CD8-positive, alpha-beta memory T cell (primary cell): ENCODE measurements around the gene ACTR3C. TPM values are rescaled to one million over a fixed set of nuclear protein-coding genes. Genes with fewer than 3 reads are reported as not detected.

Experiments used
- CTCF ChIA-PET: fragments of 350-600 bp; sonication (Branson Sonifier 250); formaldehyde crosslinking; loops from one replicate; lab custom pipeline; 2021; ENCODE audit warnings: antibody characterized with exemption; lab: Charles Lee
- POLR2A ChIA-PET: fragments of 350-600 bp; sonication (Branson Sonifier 250); formaldehyde crosslinking; loops from one replicate; lab custom pipeline; 2021; ENCODE audit warnings: antibody characterized with exemption; lab: Charles Lee
- DNase-seq, 5 donors: peaks; one replicate each; pipeline versions ENCODE4 v3.0.0 to v3.0.0-alpha.2; 2020 to 2022; ENCODE audit warnings: mixed read lengths in 1 of 5
- H3K27ac ChIP-seq: one replicate; pipeline ENCODE4 v1.7.0; 2013; ENCODE audit warnings: low read depth, mild to moderate bottlenecking, low read length, moderate library complexity
- H3K27me3 ChIP-seq: 2 replicates; pipeline ENCODE4 v1.7.0; 2013; ENCODE audit warnings: low read length, mild to moderate bottlenecking; ENCODE audit not compliant: insufficient read depth, poor library complexity, severe bottlenecking
- H3K36me3 ChIP-seq: 2 replicates; pipeline ENCODE4 v1.7.0; 2013; ENCODE audit warnings: mild to moderate bottlenecking, low read length, moderate library complexity; ENCODE audit not compliant: insufficient read depth
- H3K4me1 ChIP-seq: 2 replicates; pipeline ENCODE4 v1.7.0; 2013; ENCODE audit warnings: mild to moderate bottlenecking, low read length, moderate library complexity; ENCODE audit not compliant: insufficient read depth
- H3K4me3 ChIP-seq: 2 replicates; pipeline ENCODE4 v1.7.0; 2013; ENCODE audit warnings: mild to moderate bottlenecking, low read length
- H3K9me3 ChIP-seq: 2 replicates; pipeline ENCODE4 v1.7.0; 2013; ENCODE audit warnings: mild to moderate bottlenecking, low read length
- H3K27ac Mint-ChIP-seq, 8 donors: one replicate each; pipeline ENCODE4 v1.8.0; 2020 to 2021; ENCODE audit warnings: mixed read lengths in 8 of 8, mild to moderate bottlenecking in 6 of 8, inconsistent platforms in 3 of 8, moderate library complexity in 3 of 8
- H3K27me3 Mint-ChIP-seq, 2 donors: one replicate each; pipeline ENCODE4 v1.8.0; 2020 to 2021; ENCODE audit warnings: mixed read lengths in 2 of 2, mild to moderate bottlenecking in 1 of 2, moderate library complexity in 1 of 2
- H3K36me3 Mint-ChIP-seq, 3 donors: one replicate each; pipeline ENCODE4 v1.8.0; 2020 to 2021; ENCODE audit warnings: mixed read lengths in 3 of 3, inconsistent platforms in 1 of 3, mild to moderate bottlenecking in 1 of 3
- H3K4me1 Mint-ChIP-seq, 3 donors: one replicate each; pipeline ENCODE4 v1.8.0; 2020 to 2021; ENCODE audit warnings: mixed read lengths in 3 of 3, inconsistent platforms in 1 of 3, mild to moderate bottlenecking in 1 of 3
- H3K4me3 Mint-ChIP-seq, 7 donors: one replicate each; pipeline ENCODE4 v1.8.0; 2020 to 2021; ENCODE audit warnings: mixed read lengths in 7 of 7, mild to moderate bottlenecking in 6 of 7, moderate library complexity in 4 of 7, inconsistent platforms in 2 of 7
- H3K9me3 Mint-ChIP-seq, 5 donors: one replicate each; pipeline ENCODE4 v1.8.0; 2020 to 2022; ENCODE audit warnings: mixed read lengths in 5 of 5, mild to moderate bottlenecking in 3 of 5, moderate library complexity in 2 of 5, inconsistent platforms in 1 of 5
- polyA plus RNA-seq: library from polyadenylated mRNA; unstranded; fragments of 300-500 nt; fragmentation: Illumina TruSeq; gene quantifications from one replicate; pipeline ENCODE4 v1.2.3, GENCODE V29; 2021
- total RNA-seq, 2 experiments: library from RNA; stranded (reverse); gene quantifications; one replicate each; pipeline ENCODE4 v1.2.3, GENCODE V29; 2021

Gene ACTR3C
- total and polyA plus RNA-seq, 3 experiments from 2014 or later: 4.5 to 6.6 (median 4.7) TPM

DNA sequence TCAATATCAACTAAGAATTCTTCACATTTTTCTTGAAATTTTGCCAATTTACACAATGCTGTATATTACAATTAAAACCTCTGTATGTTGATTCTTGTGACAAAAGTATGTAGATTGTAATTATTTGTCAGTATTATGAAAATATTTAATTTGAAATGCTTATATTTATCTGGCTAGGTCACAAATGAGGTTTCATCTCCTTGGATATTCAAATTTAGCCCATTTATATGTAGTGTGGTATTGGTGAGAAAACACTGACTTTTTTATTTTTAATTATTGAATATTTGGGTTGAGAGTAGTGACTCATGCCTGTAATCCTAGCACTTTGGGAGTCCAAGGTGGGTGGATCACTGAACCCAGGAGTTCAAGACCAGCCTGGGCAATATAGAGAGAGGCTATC, 21.0 kb upstream of the ACTR3C start:
- no peaks in the 10 kb centered on the region for H3K36me3 ChIP-seq
- H3K9me3 ChIP-seq: no peaks in the 10 kb centered on the region
- H3K4me3 ChIP-seq: no peak overlapping the region
- peaks cover 3% of the 10 kb centered on the region for H3K27me3 ChIP-seq
- ChIA-PET CTCF (interaction anchor here (1.4 kb wide), 1 partner anchor 34 kb away, joined by 3 read pairs; no protein-coding TSS in a partner anchor), POLR2A (no interaction called here)
- H3K4me1 ChIP-seq: peaks cover 4% of the 10 kb centered on the region
- H3K27ac Mint-ChIP-seq: no peak overlapping the region
- no peak for DNase-seq
- H3K4me1 Mint-ChIP-seq: peaks cover 0 to 20% (median 5%) of the 10 kb centered on the region in 3 donors
- no peak overlapping the region for H3K27ac ChIP-seq
- peaks cover 37 to 47% of the 10 kb centered on the region in 2 donors for H3K27me3 Mint-ChIP-seq
- H3K36me3 Mint-ChIP-seq: peaks cover 0 to 8% (median 3%) of the 10 kb centered on the region in 3 donors
- peaks cover 0 to 12% (median 8%) of the 10 kb centered on the region in 5 donors for H3K9me3 Mint-ChIP-seq
- no peak overlapping the region for H3K4me3 Mint-ChIP-seq

DNA sequence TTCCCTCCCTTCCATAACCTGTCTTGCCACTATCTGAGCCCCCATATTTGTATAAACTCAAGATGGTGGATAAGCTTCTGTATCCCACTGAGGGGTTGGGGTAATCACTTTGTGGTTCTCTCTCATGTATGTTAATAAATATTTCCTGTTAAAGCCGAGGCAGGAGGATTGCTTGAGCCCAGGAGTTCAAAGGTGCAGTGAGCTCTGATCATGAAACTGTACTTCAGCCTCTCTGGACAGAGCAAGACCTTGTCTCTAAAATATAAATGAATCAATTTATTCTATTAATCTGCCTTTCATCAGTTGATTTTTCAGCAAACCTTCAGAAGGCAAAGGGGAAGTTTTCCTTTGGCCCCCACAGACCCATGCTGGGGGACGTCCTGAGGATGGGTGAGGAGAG, 19.9 kb upstream of the ACTR3C start:
- H3K36me3 Mint-ChIP-seq: peaks cover 0 to 8% (median 3%) of the 10 kb centered on the region in 3 donors
- DNase-seq: no peak
- no peaks in the 10 kb centered on the region for H3K36me3 ChIP-seq
- H3K9me3 ChIP-seq: no peaks in the 10 kb centered on the region
- peaks cover 4% of the 10 kb centered on the region for H3K4me1 ChIP-seq
- H3K27me3 Mint-ChIP-seq: peaks cover 37 to 49% of the 10 kb centered on the region in 2 donors
- ChIA-PET CTCF (interaction anchor here (1.0 kb wide), 1 partner anchor 8 kb away, joined by 3 read pairs; no protein-coding TSS in a partner anchor), POLR2A (no interaction called here)
- H3K4me3 ChIP-seq: no peak overlapping the region
- peak overlapping the region in 2 of 8 donors; percentile 45 to 58 for H3K27ac Mint-ChIP-seq
- peaks cover 0 to 20% (median 5%) of the 10 kb centered on the region in 3 donors for H3K4me1 Mint-ChIP-seq
- peaks cover 0 to 12% (median 8%) of the 10 kb centered on the region in 5 donors for H3K9me3 Mint-ChIP-seq
- no peak overlapping the region for H3K4me3 Mint-ChIP-seq
- H3K27me3 ChIP-seq: peaks cover 3% of the 10 kb centered on the region
- H3K27ac ChIP-seq: no peak overlapping the region

DNA sequence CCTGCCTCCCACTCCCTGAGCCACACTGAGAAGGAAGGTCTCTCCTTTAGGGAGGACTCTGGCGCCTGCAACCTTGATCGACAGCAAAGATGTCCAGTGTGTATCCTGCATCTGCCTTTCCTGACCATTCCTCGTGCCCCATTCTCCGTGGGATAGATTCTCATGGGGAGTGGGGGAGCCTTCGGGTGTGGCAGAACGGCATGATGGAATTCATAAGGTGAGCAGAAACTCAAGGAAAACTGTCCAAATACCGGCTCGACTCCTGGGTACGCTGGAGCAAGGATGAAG, 18.7 kb upstream of the ACTR3C start:
- H3K4me1 ChIP-seq: peaks cover 4% of the 10 kb centered on the region
- no peak overlapping the region for H3K27ac ChIP-seq
- Mint-ChIP-seq H3K27ac (peak overlapping the region in 3 of 8 donors; percentile 2 to 58 (median 12)), H3K27me3 (peaks cover 37 to 49% of the 10 kb centered on the region in 2 donors), H3K4me1 (peaks cover 0 to 20% (median 5%) of the 10 kb centered on the region in 3 donors), H3K4me3 (no peak overlapping the region), H3K36me3 (peaks cover 3 to 8% (median 6%) of the 10 kb centered on the region in 3 donors), H3K9me3 (peaks cover 0 to 12% (median 8%) of the 10 kb centered on the region in 5 donors)
- no peaks in the 10 kb centered on the region for H3K9me3 ChIP-seq
- POLR2A ChIA-PET: no interaction called here
- CTCF ChIA-PET: no interaction called here
- DNase-seq: no peak
- H3K4me3 ChIP-seq: no peak overlapping the region
- H3K36me3 ChIP-seq: no peaks in the 10 kb centered on the region
- peaks cover 3% of the 10 kb centered on the region for H3K27me3 ChIP-seq

DNA sequence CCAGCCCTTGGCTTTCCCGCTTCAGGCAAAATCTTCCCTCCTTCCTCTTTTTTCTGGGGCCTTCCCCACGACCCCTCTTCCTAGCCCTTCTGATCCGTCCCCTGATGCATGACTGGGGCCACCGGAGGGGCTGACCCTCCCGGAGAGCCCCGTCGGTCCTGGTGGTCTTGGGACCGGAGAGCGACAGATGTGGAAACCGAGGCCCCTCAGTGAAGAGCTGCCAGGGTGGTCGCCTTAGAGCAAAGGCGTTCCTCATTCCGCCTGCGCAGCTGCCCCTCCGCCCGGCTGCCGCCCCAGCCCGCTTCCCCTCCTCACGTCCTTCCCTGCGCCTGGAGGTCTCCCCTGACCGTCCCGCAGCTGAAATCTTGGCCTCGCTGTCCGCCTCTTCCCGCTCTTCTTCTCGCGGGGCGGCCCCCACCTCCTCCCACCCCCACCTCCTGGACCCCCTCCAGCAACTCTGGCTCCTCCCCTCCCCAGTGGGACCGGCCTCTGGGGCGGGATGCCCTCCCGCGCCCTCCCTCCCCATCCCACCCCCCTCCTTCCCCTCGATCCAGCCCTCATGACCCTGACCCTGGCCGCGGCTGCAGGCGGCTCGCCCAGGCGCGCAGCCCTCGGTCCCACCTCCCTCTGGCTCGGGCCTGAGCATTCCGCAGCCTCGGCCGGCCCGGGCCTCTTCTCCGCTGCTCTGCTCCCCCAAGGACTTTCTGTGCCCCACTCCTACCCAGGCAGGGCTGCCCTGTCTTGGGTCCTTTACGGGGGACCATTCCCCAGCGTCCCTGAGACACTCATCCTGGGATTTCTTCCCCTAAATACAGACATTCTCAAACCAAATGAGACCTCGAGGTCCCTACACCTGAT, 18.1 kb upstream of the ACTR3C start, which contains the start of gene RARRES2:
TSS of gene RARRES2 (minus strand) at position 367 of the 858 bp plus-strand sequence. CDS start 1,020 bp downstream, outside the sequence.
- Mint-ChIP-seq H3K27me3 (peaks cover 37 to 46% of the 10 kb centered on the region in 2 donors), H3K4me3 (no peak within 1 kb of the TSS), H3K36me3 (peaks cover 3 to 8% (median 8%) of the 10 kb centered on the region in 3 donors), H3K27ac (peak within 1 kb of the TSS in 3 of 8 donors; percentile 2 to 58 (median 12)), H3K4me1 (peaks cover 0 to 20% (median 5%) of the 10 kb centered on the region in 3 donors), H3K9me3 (peaks cover 0 to 12% (median 8%) of the 10 kb centered on the region in 5 donors)
- ChIA-PET CTCF (no interaction called here), POLR2A (no interaction called here)
- Histone ChIP-seq H3K4me1 (peaks cover 4% of the 10 kb centered on the region), H3K27me3 (peaks cover 3% of the 10 kb centered on the region), H3K4me3 (no peak within 1 kb of the TSS), H3K9me3 (no peaks in the 10 kb centered on the region), H3K36me3 (no peaks in the 10 kb centered on the region), H3K27ac (no peak within 1 kb of the TSS)
- DNase-seq: no peak

DNA sequence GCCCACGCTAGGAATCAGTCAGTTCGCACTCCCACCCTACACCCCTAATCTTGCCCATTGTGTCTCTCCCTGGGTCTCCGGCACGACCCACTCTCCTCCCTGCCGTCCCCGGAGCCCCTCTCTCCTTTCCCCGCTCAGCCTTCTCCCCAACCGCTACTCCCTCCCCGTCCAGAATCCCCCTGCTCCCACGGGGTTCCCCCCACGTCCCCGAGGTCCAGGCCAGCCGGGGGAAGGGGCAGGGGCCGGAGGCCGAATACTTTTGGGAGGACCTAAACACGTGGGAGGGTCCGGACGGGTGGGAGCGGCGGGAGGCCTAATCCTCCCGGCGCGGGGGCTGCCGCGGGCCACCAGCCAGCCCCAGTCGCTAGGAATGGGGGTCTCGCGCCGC, 17.5 kb upstream of the ACTR3C start:
- peaks cover 3% of the 10 kb centered on the region for H3K27me3 ChIP-seq
- no peak for DNase-seq
- no peak overlapping the region for H3K4me3 ChIP-seq
- H3K4me1 Mint-ChIP-seq: peaks cover 0 to 20% (median 5%) of the 10 kb centered on the region in 3 donors
- peaks cover 34 to 40% of the 10 kb centered on the region in 2 donors for H3K27me3 Mint-ChIP-seq
- H3K4me3 Mint-ChIP-seq: no peak overlapping the region
- no peaks in the 10 kb centered on the region for H3K36me3 ChIP-seq
- peaks cover 0 to 12% (median 8%) of the 10 kb centered on the region in 5 donors for H3K9me3 Mint-ChIP-seq
- H3K27ac Mint-ChIP-seq: no peak overlapping the region
- H3K9me3 ChIP-seq: no peaks in the 10 kb centered on the region
- POLR2A ChIA-PET: no interaction called here
- no peak overlapping the region for H3K27ac ChIP-seq
- peaks cover 3 to 13% (median 8%) of the 10 kb centered on the region in 3 donors for H3K36me3 Mint-ChIP-seq
- CTCF ChIA-PET: no interaction called here
- H3K4me1 ChIP-seq: peaks cover 4% of the 10 kb centered on the region

DNA sequence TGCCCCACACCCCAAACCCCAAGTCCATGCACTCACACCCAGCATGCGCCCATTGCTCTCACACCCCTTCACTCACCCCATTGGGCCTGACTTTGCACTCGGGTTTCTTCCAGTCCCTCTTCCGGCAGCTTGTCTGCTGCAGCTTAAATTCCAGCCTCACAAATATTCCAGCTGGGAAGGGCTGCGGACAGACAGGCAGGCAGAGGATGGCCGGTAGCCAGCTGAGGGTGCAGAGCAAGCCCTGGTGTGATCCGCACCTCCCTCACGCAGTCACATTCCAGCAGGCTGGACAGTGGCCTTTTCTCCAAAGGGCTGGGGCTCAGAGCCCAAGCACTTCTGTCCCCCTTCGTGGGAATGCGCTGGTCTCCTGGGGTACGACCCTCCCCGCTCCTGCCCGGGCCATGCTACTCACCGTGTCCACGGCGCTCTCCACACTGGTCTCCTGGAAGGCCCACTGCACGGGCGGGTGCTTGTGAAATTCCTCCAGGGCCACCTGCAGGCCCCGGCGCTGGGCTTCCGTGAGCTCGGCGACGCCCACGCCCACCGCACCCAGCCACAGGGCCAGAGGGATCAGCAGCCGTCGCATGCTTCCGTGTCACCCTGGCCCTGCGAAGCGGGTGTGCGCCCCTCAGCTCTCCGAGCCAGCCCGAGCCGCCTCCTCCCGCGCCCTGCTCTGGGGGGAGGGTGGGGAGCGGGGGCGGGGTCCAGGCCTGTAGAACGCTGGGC, 16.8 kb upstream of the ACTR3C start:
- Histone ChIP-seq H3K4me3 (no peak overlapping the region), H3K27me3 (peaks cover 3% of the 10 kb centered on the region), H3K9me3 (no peaks in the 10 kb centered on the region), H3K27ac (no peak overlapping the region), H3K4me1 (peaks cover 4% of the 10 kb centered on the region), H3K36me3 (no peaks in the 10 kb centered on the region)
- Mint-ChIP-seq H3K27me3 (peaks cover 34 to 38% of the 10 kb centered on the region in 2 donors), H3K36me3 (peaks cover 3 to 14% (median 8%) of the 10 kb centered on the region in 3 donors), H3K4me1 (peaks cover 0 to 20% (median 5%) of the 10 kb centered on the region in 3 donors), H3K27ac (no peak overlapping the region), H3K4me3 (no peak overlapping the region), H3K9me3 (peaks cover 0 to 12% (median 8%) of the 10 kb centered on the region in 5 donors)
- ChIA-PET POLR2A (no interaction called here), CTCF (no interaction called here)
- DNase-seq: no peak

DNA sequence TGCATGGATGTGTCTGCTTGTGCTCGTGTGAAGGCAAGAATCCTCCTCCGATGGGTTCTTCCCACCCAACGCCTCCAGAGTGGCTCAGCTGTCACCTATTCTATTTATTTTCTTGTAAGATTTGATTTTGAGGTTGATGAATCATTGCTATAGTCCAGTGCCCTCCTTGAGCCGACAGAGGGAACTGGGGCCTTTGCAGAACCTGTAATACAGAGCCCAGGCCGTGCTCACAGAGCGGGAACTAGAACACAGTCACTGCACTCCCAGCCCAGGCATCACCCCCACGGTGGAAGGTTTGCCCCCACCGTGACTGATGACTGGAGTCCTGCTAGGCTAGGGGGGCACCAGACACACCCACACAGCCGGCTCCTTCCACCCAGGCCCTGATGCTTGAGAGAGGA, 16.1 kb upstream of the ACTR3C start:
- no peak for DNase-seq
- Mint-ChIP-seq H3K4me1 (peaks cover 0 to 20% (median 5%) of the 10 kb centered on the region in 3 donors), H3K27ac (no peak overlapping the region), H3K4me3 (no peak overlapping the region), H3K36me3 (peaks cover 3 to 16% (median 8%) of the 10 kb centered on the region in 3 donors), H3K27me3 (peaks cover 31 to 32% of the 10 kb centered on the region in 2 donors), H3K9me3 (peaks cover 0 to 9% (median 5%) of the 10 kb centered on the region in 5 donors)
- Histone ChIP-seq H3K4me3 (no peak overlapping the region), H3K27me3 (peaks cover 3% of the 10 kb centered on the region), H3K27ac (no peak overlapping the region), H3K4me1 (peaks cover 4% of the 10 kb centered on the region), H3K9me3 (no peaks in the 10 kb centered on the region), H3K36me3 (no peaks in the 10 kb centered on the region)
- ChIA-PET CTCF (no interaction called here), POLR2A (no interaction called here)
